GM21825 (cell line): Measurements from ENCODE around the gene WAC.
A peak's percentile ranks its signal among the peaks of the same experiment; 100 is the strongest.

Source experiments
- ATAC-seq: cut with Tn5 transposase; IDR thresholded peaks from one replicate; pipeline ENCODE4 v1.9.1; 2021; ENCODE audit warnings: mild to moderate bottlenecking, moderate library complexity; ENCODE audit not compliant: unreplicated experiment

The WAC gene

DNA sequence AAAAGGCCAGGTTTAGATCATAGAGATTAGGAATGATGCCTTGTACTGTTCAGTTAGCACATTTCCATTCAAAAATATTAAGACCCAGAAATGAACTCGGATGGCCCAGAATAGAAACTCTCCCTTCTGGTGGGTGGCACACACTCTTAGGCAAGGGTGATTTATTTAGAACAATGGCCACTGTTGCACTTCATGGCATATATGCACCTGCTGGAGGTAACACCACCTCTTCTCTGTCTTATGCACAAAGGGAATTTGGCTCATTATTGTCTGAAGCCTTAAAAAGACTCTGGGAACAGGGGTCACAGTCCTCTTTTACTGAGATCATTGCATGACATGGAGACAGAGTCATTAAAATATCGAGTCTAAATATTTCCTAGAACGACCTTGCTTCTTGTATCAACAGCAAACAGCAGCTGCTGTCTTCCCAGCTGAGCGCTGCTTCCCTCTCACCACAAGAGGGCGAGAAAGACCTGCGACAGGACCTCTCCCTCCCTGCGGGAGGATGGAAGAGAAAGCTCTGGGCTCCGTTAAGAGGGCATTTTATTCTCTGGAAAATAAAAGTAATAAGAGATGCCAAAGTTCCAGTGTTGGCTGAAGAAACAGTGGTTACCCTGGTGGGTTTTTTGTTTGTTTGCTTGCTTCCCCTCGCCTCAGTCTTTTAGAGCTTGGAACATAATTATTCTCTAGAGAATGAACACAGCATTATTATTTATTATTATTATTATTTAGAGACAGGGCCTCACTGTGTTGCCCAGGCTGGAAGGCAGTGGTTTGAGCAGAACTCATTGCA, 130.9 kb downstream of the WAC start:
- ATAC-seq = peak; percentile 93

DNA sequence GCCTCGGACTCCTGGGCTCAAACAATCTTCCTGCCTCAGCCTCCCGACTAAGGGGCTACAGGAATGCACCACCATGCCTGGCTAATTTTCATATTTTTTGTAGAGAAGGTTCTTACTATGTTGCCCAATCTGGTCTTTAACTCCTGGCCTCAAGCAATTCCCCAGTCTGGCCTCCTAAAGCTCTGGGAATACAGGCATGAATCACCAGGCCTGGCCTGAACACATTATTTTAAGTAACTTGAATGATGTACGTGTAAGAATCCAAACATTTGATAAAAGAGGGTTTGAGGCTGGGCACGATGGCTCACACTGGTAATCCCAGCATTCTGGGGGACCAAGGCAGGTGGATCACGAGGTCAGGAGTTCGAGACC, 131.4 kb downstream of the WAC start:
- no peak for ATAC-seq

DNA sequence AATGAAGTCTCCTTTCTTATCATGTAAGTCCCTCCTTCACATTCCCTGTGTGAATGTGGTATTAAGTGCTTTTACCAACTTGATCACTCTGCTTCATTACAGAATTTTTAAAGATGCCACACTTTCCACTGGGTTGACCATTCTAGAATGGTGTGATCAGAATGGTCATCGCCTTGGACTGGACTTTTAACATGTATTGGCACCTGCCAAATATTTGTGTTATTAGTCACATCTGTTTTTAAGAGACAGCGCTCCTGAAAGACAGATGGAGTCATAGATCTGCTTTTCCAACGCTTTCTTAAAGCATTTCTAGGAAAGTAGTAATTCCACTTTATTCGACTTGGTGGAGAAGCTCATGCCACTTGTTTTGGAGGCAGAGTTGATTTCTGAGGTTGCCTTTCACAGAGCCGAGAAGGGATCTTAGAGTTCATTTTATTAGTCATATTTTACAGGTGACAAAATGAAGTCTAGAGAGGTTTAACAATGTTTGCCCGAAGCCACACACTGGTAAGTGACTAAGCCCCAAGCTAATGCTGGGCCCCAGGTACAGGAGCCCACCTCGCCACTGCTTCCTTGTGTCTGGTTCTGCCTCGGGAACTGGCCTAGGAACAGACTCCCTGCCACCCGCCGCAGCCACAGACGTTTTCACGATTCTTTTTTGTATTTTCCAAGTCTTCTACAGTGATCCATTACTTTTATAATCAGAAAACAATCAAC, 134.0 kb downstream of the WAC start:
- no peak for ATAC-seq

DNA sequence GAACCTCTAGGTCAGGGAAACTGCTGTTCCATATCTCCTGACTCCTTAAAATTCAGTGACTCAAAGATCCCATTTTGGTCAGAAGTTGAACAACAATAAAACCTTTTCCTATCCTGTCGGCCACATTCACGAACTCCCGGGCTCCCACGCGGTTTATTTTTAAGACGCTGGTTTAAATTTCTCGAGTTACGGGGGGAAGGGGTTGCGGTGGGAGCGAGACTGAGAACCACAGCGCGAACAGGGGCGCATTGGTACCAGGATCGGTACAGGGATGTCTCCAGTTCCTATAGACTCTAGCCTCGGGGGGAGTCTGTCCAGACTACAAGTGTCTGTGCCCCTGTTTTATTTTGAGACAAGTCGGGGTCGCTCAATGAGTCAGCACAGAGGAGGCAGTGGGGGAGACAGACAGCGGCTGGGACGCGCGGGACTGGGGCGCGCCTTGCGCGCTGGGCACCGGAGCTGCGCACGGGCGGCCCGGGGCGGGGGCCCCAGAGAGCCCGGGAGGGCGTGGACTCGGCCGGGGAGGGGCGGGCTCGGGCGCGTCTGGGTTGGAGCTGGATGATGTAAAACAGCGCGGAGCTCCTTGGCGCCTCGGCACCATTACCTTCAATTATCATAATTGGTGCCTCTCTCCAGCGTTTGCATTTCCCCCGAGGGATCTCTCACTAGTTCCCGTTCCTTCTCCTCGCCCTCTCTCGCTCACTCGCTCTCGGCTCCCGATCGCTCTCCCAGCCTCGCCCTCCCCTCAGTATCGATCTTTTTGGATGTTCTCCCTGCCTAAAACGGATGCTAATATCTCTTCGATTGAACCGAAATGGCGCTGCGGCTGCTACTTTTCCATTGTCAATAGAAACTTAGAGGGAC, 135.7 kb downstream of the WAC start:
- no peak for ATAC-seq

DNA sequence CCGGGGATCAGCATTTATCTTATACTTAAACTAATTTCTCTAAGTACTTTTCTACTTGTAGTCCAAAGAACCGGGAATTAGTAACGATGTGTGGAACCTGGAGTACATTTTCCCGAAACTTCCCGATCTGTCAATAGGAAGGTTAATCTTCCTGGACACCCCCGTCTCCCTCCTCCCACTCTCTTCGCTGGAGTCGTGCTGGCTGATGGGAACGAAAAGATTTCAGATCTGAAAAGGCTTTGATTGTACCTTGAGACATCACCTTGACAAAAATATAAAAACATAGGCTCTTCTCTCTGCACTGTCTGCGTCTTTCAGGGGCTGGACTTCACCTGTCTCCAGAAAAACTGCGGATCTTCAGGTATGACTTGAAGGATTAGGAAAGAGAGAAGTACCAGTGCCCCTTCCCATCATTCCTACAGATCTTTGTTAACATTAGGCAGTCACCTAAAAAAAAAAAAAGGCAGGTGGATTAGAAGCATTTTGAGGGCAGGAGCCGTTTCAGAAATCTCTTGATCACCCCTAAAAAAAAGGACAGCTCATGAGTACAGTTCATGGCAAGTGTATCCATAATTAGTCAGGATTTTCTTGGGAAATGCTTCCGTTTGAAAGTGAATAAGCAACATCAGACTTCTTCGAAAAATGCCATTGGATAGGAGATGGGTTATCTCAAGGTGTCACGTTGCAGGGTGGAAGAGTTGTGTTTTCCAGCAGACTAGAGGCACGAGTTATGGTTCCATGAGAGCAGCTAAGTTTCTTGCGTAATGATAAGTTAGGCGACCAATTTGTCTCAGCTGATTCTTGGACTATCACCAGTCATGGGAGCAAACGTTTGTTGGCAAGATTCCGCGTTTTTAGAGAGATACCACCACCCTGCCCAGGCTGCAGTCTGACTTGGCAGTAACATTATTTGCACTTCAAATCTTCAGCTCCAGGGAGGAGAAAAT, 136.6 kb downstream of the WAC start:
- ATAC-seq = no peak
